ENCODE measurements around the gene PDLIM1.

- no peak for TF ChIP-seq CTCF (IDR thresholded peaks at IDR 0.05; ENCODE audit: low read length)
- TF ChIP-seq EZH2 (optimal IDR thresholded peaks at IDR 0.05; ENCODE audit: low read depth, low read length), result no peak
- TF ChIP-seq EZH2phosphoT487 (IDR thresholded peaks at IDR 0.05; ENCODE audit: low read length), result no peak
Measured at GRCh38 chr10:95253686-95254085, 37.1 kb downstream of the PDLIM1 start.
